Testis (tissue), 2 donors: ENCODE data around the gene KMT5C.

Experiments
- POLR2A ChIP-seq: fragments of 450-650 bp; IDR thresholded peaks from one replicate; pipeline ENCODE4 v1.6.1; 2017; ENCODE audit warnings: antibody characterized with exemption, mild to moderate bottlenecking, moderate library complexity
- TF ChIP-seq, protein P1 (sequence below), 3 experiments: fragments of 450-650 bp in 2 of 3; fragments of 200-600 bp in 1 of 3; sonication (generic) in 1 of 3; IDR thresholded peaks; one replicate each; pipeline ENCODE4 v1.5.1; 2016 to 2019; ENCODE audit warnings: antibody characterized with exemption in 3 of 3, mild to moderate bottlenecking in 2 of 3, moderate library complexity in 1 of 3

DNA sequence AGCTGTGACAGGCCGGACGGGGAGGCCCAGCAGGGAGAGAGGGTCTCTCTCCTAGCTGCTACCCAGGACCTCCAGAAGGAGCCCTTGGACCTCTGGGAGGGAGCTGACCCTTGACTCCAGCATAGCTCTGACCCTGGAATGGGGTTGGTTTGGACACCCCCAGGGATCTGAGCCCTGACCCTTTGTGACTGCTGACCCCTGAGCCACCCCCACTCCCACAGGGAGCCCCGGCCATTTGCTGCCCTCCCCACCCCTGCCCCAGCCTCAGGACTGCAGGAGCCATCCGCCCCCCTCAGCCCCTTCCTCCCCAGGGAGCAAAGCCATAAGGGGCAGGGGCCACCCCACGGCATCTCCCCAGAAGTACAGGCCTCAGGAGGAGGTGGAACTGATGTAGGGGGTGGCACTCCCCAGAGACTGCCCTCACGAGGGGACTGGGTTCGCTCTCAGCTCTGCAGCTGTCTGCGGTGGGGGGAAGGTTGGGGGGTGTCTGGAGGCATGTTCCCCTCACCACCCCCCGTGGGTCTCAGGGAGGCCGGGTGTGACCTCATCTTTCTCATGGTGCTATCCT is 7.8 kb downstream of the KMT5C start:
- no peak for TF ChIP-seq POLR2A
- TF ChIP-seq, protein P1, sequence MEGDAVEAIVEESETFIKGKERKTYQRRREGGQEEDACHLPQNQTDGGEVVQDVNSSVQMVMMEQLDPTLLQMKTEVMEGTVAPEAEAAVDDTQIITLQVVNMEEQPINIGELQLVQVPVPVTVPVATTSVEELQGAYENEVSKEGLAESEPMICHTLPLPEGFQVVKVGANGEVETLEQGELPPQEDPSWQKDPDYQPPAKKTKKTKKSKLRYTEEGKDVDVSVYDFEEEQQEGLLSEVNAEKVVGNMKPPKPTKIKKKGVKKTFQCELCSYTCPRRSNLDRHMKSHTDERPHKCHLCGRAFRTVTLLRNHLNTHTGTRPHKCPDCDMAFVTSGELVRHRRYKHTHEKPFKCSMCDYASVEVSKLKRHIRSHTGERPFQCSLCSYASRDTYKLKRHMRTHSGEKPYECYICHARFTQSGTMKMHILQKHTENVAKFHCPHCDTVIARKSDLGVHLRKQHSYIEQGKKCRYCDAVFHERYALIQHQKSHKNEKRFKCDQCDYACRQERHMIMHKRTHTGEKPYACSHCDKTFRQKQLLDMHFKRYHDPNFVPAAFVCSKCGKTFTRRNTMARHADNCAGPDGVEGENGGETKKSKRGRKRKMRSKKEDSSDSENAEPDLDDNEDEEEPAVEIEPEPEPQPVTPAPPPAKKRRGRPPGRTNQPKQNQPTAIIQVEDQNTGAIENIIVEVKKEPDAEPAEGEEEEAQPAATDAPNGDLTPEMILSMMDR (IDR thresholded peaks at IDR 0.05): no peak
